Left lobe of liver (tissue), 2 donors: ENCODE measurements around the gene ETFA. TPM values are rescaled to one million over a fixed set of nuclear protein-coding genes. Genes with fewer than 3 reads are reported as not detected.
A peak's percentile ranks its signal among the peaks of the same experiment; 100 is the strongest.
"Not testable (repeated sequence)": the region's sequence is repeated elsewhere in the genome, so short reads cannot be mapped to it uniquely, and the experiment has no call there.

ENCODE experiments used
- ATAC-seq: fragments of 200-7000 bp; cut with Tn5 transposase; one replicate; pipeline ENCODE4 v1.9.1; 2020; ENCODE audit warnings: mild to moderate bottlenecking, moderate library complexity
- DNase-seq: peaks from one replicate; pipeline ENCODE4 v3.0.0-alpha.2; 2020; ENCODE audit warnings: low spot score
- total RNA-seq: library from RNA; stranded (reverse); gene quantifications from one replicate; pipeline ENCODE4 v1.2.1, GENCODE V29; 2021
- donor health status: DM: no; HTN: no; CAD: no; lungs with moderate emphysema.
- donor health status: DM: no; HTN: yes; CAD: no.

The ETFA gene
- total RNA-seq, 1 donor from 2014 or later, result 291 TPM

GRCh38 chr15:76285241-76285825 is 25.9 kb downstream of the ETFA start:
- ATAC-seq (no peak), DNase-seq (no peak)

GRCh38 chr15:76282465-76282864 is 28.8 kb downstream of the ETFA start:
- ATAC-seq (no peak), DNase-seq (no peak)

- DNase-seq (no peak), ATAC-seq (no peak)
Observed at GRCh38 chr15:76278651-76279050, 32.6 kb downstream of the ETFA start.

DNA sequence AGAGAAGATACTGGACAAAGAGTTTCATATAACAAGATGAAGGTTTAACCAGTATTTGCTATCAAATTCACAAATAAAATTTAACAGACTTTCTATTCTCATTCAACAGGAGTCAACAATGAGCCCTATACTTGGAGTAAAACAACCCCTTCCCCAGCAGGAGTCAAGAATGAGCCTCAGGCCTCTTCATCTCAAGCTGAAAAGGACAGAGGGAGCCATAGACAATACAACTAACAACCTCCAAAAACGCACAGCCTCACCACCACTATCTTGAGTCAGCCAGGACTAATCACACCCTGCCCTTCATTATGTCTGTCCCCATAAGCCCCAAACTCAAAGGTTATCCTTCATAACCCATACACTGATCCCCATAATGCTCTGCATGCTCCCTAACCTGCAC is 36.4 kb downstream of the ETFA start:
- DNase-seq (no peak), ATAC-seq (no peak)

- DNase-seq, result no peak
- ATAC-seq, result no peak
Observed at GRCh38 chr15:76274226-76274625, 37.0 kb downstream of the ETFA start.

DNA sequence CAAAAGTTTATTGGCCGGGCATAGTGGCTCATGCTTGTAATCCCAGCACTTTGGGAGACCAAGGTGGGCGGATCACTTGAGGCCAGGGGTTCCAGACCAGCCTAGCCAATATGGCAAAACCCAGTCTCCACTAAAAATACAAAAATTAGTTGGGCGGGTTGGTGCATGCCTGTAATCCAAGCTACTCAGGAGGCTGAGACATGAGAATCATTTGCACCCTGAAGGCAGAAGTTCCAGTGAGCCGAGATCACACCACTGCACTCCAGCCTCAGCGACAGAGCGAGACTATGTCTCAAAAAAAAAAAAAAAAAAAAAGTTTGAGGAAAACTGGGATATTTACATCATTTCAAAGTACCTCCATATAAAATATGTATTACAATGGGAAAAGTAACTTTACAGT is 40.4 kb downstream of the ETFA start:
- DNase-seq, result no peak
- no peak for ATAC-seq

DNA sequence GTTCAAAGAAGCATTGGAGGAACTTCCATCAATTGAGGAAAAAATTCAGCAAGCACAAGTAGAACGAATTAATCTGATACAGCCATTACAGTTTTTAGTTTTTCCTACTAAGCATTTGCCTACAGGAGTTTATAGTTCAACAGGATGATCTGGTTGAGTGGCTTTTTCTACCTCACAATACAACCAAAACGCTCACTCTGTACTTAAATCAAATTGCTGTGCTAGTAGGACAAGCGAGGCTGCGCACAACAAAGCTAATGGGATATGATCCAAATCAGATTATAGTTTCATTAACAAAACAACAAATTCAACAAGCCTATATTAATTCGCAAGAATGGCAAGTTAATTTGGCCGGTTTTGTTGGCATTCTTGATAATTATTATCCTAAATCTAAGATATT is 44.2 kb downstream of the ETFA start:
- DNase-seq (no peak), ATAC-seq (no peak)

GRCh38 chr15:76265769-76266168 is 45.5 kb downstream of the ETFA start:
- not testable (repeated sequence) for DNase-seq, ATAC-seq

GRCh38 chr15:76260246-76260938 is 50.9 kb downstream of the ETFA start:
- DNase-seq, result no peak

DNA sequence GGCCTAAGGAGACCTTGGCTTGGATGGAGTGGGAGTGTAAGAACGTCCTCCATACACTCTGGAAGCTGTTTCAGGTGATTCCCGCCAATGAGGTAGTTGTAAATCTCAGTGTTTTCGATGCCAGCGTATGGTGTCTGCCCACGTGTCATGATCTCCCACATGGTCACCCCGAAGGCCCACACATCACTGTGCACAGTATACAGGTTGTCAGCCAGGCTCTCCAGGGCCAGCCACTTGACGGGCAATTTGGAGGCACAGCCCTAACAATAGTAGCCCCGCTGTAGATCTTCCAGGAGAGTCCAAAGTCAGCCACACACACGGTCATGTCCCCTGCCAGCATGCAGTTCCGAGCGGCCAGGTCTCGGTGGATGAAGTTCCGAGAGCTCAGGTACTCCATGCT is 51.9 kb downstream of the ETFA start:
- ATAC-seq (peak; percentile 21), DNase-seq (no peak)

More at GRCh38 chr15:76260246-76260938, 50.9 kb downstream of the ETFA start:
- peak; percentile 14 for ATAC-seq

GRCh38 chr15:76258460-76258859 is 52.8 kb downstream of the ETFA start:
- DNase-seq, result no peak
- peak; percentile 11 for ATAC-seq

DNA sequence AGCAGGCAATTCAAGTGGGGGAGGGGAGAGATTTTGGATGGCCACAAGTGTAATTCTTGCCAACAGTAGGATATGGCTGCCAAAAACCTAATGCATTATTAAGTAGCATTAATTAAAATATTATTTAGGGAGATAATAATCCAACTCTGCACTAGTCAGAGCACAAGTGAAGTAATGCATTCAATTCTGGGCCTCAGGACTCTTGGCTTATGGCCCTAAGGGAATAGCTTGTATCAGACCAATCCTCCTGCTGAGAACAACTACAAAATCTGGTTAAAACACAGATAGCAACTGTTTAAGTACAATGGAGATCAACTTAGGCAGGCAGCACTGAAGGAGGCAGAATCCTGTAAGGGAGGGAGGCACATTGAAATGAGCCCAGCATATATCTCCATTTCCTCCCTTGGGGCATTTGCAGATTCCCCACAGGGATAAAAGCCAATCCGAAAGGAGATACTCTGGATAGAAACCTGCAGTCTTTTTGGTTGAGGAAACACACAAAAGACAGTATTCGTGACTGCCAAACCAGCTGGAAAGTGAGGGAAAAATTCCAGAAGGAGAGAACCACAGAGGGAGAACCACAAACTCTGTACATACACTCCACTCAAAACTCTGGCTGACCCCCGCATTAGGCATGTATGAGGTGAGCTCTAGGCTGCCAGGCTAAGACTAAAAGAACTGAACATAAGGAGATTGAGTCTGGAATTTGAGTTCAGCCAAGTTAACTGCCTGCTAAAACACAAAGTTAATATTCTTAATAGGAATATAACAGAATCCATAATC is 57.4 kb downstream of the ETFA start:
- DNase-seq (no peak), ATAC-seq (peak; percentile 20)

DNA sequence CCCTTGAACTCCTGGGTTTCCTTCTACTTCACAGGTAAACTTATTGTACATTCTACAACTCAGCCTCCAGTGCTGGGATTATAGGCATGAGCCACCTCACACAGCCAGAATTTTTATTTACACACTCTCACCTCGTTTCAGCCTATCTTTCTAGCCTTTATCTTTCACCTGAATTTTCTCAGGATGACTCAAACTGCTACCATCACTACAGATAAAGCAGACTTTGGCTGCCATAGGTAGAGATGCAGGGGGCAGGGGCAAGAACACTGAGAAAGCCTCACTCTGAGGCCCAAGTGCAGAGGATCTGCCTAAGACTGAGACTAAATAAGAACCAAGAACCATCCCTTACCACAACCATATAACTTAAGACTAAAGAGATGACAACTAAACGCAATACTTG is 59.0 kb downstream of the ETFA start:
- ATAC-seq (no peak), DNase-seq (no peak)

GRCh38 chr15:76251717-76252116 is 59.6 kb downstream of the ETFA start:
- ATAC-seq, result no peak
- no peak for DNase-seq

DNA sequence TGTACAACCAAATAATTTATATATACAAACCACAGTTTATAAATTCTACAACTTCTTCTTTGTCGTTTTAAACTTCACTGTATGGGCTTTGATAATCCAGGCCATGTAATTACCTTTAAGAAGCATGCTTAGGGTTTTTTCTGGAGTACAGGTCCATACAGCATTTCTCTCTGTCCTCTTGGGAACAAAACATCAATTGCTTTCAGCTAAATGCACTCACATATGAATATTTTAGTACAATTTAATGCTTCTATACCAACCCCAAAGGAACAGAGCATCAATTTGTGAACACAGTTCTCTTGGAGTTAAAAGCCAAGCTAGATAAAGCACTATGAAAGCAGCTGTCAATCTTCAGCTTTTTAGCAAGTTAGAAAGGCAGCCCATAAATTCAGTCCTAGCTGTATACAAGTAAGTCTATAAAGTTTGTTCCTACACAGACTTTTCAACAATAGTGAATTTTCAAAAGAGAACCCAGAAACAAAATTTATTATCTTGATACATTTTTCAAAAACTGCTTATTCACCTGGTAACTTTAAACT is 66.1 kb downstream of the ETFA start:
- DNase-seq, result no peak
- ATAC-seq, result no peak

GRCh38 chr15:76239786-76240185 is 71.5 kb downstream of the ETFA start:
- no peak for ATAC-seq

GRCh38 chr15:76236350-76236749 is 74.9 kb downstream of the ETFA start:
- no peak for ATAC-seq
- no peak for DNase-seq

More at GRCh38 chr15:76239786-76240185, 71.5 kb downstream of the ETFA start:
- no peak for DNase-seq

GRCh38 chr15:76235186-76235826 is 76.0 kb downstream of the ETFA start:
- no peak for DNase-seq

GRCh38 chr15:76234337-76234889 is 76.9 kb downstream of the ETFA start:
- DNase-seq (no peak), ATAC-seq (no peak)

More at GRCh38 chr15:76235186-76235826, 76.0 kb downstream of the ETFA start:
- ATAC-seq, result peak; percentile 83

GRCh38 chr15:76233921-76234320 is 77.3 kb downstream of the ETFA start:
- no peak for ATAC-seq
- no peak for DNase-seq

DNA sequence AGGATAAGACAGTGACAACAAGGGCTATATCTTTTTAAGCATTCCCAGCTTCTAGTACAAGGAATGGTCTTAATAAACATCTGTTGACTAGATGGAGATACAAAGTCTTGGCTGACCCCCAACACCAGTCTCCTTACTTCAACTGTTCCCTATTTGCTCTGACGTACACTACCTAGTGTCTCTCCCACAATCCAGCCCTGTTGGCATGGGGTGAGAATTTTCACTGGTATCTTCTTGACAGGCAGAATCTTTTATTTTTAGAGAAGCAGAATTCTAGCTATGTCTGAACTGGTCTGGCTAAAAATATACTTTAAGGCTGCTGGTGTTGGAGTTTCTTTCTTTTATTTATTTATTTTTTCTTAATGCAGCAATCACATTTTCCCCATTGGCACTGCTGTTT is 82.0 kb downstream of the ETFA start:
- DNase-seq, result no peak

More for the DNA sequence above, 82.0 kb downstream of the ETFA start:
- ATAC-seq, result no peak
